Measurements from ENCODE around the gene ZNF200. TPM values are rescaled to one million over a fixed set of nuclear protein-coding genes. Genes with fewer than 3 reads are reported as not detected.

ZNF200 gene
- total RNA-seq, 1 experiment from 2014 or later: 8.8 TPM

DNA sequence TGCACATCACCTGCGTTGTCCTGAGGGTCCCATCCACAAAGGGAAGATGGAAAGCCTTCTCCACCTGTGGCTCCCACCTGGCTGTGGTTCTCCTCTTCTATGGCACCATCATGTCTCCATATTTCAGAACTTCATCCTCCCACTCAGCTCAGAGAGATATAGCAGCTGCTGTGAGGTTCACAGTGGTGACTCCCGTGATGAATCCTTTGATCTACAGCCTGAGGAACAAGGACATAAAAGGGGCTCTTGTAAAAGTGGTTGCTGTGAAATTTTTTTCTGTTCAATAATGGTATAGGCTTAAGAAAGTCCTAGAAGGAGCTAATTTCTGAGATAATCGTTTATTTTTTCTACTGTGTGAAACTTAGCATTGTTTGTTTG lies 18.7 kb downstream of the ZNF200 start:
- H3K36me3 ChIP-seq (ENCODE audit: control insufficient read depth in 1 of 2, insufficient read depth in 2 of 2, low read length in 2 of 2): no peaks in the 10 kb centered on the region
- H3K9me3 ChIP-seq (ENCODE audit: control insufficient read depth in 1 of 2, insufficient read depth in 1 of 2, low read depth in 1 of 2, low read length in 2 of 2): no peaks in the 10 kb centered on the region; a peak in 1 of 4 replicates
- ChIA-PET CTCF (no interaction called here), POLR2A (no interaction called here), RAD21 (ENCODE audit: low non-redundant PET in 1 of 2, low total read pairs in 2 of 2, uncharacterized antibody in 2 of 2, unreplicated experiment in 2 of 2) (no interaction called here)
- H3K4me1 ChIP-seq (ENCODE audit: control insufficient read depth in 1 of 2, insufficient read depth in 2 of 2, low read length in 2 of 2): no peaks in the 10 kb centered on the region
- no peaks in the 10 kb centered on the region for H4K20me1 ChIP-seq (ENCODE audit: insufficient read depth)
- ATAC-seq (no peak), DNase-seq (ENCODE audit: low read depth, low spot score) (no peak)
- no peaks in the 10 kb centered on the region for H3K27me3 ChIP-seq (ENCODE audit: insufficient read depth, low read length)
- no peaks in the 10 kb centered on the region for H3K9me2 ChIP-seq (ENCODE audit: insufficient read depth)
- BruUV-seq (replicated peaks): no TSS peak
- H3K9ac ChIP-seq (ENCODE audit: low read length): no peak overlapping the region
- no peak for TF ChIP-seq ZNF274 (IDR thresholded peaks at IDR 0.05; ENCODE audit: low read depth, low read length)
- TF ChIP-seq, protein P1, sequence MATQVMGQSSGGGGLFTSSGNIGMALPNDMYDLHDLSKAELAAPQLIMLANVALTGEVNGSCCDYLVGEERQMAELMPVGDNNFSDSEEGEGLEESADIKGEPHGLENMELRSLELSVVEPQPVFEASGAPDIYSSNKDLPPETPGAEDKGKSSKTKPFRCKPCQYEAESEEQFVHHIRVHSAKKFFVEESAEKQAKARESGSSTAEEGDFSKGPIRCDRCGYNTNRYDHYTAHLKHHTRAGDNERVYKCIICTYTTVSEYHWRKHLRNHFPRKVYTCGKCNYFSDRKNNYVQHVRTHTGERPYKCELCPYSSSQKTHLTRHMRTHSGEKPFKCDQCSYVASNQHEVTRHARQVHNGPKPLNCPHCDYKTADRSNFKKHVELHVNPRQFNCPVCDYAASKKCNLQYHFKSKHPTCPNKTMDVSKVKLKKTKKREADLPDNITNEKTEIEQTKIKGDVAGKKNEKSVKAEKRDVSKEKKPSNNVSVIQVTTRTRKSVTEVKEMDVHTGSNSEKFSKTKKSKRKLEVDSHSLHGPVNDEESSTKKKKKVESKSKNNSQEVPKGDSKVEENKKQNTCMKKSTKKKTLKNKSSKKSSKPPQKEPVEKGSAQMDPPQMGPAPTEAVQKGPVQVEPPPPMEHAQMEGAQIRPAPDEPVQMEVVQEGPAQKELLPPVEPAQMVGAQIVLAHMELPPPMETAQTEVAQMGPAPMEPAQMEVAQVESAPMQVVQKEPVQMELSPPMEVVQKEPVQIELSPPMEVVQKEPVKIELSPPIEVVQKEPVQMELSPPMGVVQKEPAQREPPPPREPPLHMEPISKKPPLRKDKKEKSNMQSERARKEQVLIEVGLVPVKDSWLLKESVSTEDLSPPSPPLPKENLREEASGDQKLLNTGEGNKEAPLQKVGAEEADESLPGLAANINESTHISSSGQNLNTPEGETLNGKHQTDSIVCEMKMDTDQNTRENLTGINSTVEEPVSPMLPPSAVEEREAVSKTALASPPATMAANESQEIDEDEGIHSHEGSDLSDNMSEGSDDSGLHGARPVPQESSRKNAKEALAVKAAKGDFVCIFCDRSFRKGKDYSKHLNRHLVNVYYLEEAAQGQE (IDR thresholded peaks at IDR 0.05; ENCODE audit: low read depth): no peak
- no peak for TF ChIP-seq SP1 (IDR thresholded peaks at IDR 0.05; ENCODE audit: low read depth)
- TF ChIP-seq SIN3A (IDR thresholded peaks at IDR 0.05; ENCODE audit: low read depth): no peak
- TF ChIP-seq ELF1 (IDR thresholded peaks at IDR 0.05; ENCODE audit: borderline replicate concordance, low read depth): no peak
- TF ChIP-seq EZH2 (IDR thresholded peaks at IDR 0.05): no peak
- no peak for TF ChIP-seq TCF7L2 (IDR thresholded peaks at IDR 0.05; ENCODE audit: borderline replicate concordance, extremely low read depth, insufficient read depth, insufficient read length)
- TF ChIP-seq, protein P2, sequence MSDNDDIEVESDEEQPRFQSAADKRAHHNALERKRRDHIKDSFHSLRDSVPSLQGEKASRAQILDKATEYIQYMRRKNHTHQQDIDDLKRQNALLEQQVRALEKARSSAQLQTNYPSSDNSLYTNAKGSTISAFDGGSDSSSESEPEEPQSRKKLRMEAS (IDR thresholded peaks at IDR 0.05): no peak
- H3K79me2 ChIP-seq (ENCODE audit: insufficient read depth, low read length): no peaks in the 10 kb centered on the region
- no peak overlapping the region for H3K4me3 ChIP-seq (replicated peaks in 1 of 2; ENCODE audit: low read depth in 1 of 2, low read length in 2 of 2)
- H3K4me2 ChIP-seq (ENCODE audit: low read length): no peak overlapping the region
- no peak overlapping the region for H3K27ac ChIP-seq (ENCODE audit: low read depth, low read length)
- no peak overlapping the region for H2AFZ ChIP-seq (ENCODE audit: low read depth, low read length, poor library complexity, severe bottlenecking)
- intact Hi-C loops (cut with micrococcal nuclease): no loop called here
